Stimulated activated CD4-positive, alpha-beta T cell treated with anti-CD3 and anti-CD28 coated beads, TNF-alpha, amount 100 ng/mL, for 48 hours (primary cell): ENCODE measurements around the gene KREMEN1.

ENCODE experiments used
- DNase-seq, 3 donors: peaks; one replicate each; pipeline ENCODE4 v3.0.0-alpha.2; 2020; ENCODE audit warnings: low read depth in 3 of 3

Gene KREMEN1

DNA sequence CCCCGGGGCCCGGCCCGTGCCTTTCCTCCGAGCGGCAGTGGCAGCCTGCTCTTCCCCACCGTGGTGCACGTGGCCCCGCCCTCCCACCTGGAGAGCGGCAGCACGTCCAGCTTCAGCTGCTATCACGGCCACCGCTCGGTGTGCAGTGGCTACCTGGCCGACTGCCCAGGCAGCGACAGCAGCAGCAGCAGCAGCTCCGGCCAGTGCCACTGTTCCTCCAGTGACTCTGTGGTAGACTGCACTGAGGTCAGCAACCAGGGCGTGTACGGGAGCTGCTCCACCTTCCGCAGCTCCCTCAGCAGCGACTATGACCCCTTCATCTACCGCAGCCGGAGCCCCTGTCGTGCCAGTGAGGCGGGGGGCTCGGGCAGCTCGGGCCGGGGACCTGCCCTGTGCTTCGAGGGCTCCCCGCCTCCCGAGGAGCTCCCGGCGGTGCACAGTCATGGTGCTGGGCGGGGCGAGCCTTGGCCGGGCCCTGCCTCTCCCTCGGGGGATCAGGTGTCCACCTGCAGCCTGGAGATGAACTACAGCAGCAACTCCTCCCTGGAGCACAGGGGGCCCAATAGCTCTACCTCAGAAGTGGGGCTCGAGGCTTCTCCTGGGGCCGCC, 23.1 kb upstream of the KREMEN1 start:
- DNase-seq: no peak

DNA sequence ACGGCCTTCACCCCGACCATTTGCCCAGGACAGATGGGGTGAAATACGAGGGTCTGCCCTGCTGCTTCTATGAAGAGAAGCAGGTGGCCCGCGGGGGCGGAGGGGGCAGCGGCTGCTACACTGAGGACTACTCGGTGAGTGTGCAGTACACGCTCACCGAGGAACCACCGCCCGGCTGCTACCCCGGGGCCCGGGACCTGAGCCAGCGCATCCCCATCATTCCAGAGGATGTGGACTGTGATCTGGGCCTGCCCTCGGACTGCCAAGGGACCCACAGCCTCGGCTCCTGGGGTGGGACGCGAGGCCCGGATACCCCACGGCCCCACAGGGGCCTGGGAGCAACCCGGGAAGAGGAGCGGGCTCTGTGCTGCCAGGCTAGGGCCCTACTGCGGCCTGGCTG, 22.4 kb upstream of the KREMEN1 start:
- DNase-seq: no peak

DNA sequence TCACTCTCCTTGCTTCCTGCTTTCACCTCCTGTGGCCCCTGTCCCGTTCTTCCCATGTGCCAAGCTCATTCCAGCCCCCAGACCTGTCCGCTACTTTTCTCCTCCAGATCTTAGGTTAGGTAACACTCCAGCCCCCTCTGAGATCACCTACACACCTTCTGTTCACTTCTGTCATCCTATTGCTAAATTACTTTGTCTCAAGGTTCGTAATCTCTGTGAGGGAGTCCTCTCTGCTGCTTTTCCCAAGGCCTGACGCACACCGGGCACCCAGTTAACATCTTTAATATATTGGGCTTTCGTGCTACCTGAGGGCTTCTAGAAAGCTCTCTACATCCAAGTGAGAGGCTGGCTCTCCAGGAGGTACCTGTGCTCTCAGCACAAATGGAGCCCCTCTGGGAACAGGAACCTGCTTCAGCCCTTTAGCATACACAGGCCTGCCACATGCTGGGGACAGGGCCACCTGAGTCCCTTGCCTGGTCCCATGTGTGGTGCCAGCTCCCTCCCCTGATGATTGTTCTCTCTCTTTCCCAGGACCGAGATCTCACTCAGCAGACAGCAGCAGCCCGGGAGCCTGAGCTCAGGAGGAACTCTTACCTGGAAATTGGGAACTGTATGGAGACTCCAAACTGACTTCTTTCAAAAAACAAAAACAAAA, 19.7 kb upstream of the KREMEN1 start:
- DNase-seq: no peak

DNA sequence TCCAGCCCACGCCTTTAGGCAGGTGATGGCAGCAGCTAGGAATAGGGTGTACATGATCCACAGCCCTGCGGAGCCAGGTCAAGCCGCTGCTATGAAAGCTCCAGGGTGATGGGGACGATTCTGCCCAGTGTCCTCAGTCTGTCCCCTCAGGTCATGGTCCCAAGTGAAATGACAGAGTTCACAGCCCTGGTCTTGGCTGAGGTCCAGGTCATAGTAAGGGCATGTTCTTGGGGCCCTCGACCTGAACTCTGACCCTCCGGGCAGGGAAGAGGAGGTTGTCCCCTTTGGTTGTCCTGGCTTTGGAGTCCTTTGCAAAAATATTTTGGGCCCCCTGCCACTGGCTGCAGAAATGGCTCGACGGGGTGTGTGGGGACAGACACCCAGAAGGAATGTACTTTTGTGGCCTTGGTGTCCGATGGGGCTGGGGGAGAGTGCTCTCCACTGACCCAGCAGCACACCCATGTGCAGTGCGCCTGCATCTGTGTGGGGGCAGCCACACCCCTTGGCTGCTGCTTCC, 18.5 kb upstream of the KREMEN1 start:
- DNase-seq: no peak

DNA sequence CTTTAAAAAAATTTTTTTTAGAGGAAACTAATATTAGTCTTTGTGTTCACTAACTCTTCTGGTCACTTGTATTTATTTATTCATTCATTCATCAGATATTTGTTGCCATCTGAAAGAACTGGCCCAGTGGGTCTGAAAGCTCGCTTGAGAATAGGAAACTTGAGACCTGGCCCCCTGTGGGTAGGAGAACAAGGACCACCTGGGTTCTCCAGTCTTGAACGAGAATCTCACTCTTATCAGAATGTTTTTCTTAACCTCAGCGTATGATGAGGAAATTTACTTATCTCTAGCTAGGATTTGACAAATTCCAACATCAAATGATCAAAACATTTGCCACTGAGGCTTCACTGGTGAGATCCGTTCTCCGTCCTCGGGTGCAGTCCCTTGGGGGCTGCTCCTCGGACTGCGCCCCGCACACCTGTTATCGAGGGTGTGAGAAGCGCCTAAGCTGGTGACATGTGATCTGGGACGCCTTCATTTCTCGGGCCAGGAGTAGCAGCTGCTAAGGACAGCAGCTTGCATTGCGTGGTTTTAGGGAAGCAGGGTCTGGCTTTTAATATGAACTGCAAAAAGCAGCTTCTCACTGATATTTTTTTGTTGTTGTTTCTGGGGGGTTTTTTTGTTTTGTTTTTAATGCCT, 17.5 kb upstream of the KREMEN1 start:
- DNase-seq: no peak

DNA sequence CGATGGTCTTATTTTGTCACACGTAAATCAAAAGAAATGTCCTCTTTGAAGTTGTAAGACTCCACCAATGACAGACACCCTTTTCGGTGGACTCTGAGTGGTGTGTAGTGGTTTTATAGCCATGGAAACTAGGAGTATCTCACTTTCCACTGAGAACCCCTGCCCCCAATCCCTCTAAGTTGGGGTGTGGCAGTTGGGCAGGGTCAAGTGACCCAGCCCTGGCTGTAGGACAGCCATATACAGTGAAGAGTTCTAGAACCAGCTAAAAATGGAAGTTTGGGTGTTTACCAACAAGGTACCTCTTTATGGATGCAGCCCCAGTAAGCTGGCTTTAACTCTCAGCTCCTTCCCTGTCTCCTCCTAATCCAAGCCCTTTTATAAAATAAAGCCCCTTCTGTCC, 16.4 kb upstream of the KREMEN1 start:
- DNase-seq: no peak

DNA sequence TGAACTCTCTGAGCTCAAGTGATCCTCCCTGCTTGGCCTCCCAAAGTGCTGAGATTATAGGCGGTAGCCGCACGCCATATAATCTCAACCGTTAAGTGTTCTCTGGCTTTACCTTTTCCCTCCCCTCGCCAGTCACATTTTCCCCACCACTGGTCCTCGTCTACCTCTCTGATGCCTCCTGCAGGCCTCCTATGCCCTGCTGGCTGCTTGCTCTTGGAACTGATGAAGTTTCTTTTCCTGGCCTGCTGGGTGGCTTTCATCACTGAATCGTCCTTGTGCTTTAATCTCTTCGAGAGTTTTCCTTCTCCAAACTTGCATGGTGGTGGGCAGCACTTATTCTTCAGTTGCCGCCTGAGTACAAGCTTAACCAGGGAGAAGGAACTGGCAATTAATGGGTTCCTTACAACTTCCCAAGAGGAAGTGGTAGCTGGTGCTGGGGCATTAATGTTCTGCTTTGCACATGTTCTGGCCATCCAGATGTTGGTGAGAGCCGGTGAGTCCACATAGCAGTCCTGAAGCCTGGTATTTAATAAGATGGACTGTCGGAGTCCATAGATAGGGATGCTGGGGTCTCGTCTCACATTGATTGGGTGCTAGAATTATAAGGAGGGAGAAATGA, 12.5 kb upstream of the KREMEN1 start:
- DNase-seq: no peak

DNA sequence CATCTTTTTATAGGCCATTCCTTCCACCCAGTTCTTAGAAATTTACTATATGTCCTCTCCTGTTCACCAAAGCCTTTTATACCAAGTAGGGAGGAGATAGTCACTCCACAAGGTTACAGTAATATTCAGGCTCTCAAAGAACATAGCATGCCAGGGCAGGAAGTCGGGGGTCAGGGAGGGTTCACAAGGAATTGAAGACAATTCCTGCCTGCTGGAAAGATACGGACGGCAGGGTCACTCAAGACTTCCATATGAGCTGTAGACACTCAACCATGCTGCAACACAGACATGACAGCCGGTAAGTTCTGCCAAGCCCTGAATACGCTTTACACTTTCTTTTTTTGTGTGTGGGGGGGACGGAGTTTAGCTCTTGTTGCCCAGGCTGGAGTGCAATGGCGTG, 11.9 kb upstream of the KREMEN1 start:
- DNase-seq: no peak

DNA sequence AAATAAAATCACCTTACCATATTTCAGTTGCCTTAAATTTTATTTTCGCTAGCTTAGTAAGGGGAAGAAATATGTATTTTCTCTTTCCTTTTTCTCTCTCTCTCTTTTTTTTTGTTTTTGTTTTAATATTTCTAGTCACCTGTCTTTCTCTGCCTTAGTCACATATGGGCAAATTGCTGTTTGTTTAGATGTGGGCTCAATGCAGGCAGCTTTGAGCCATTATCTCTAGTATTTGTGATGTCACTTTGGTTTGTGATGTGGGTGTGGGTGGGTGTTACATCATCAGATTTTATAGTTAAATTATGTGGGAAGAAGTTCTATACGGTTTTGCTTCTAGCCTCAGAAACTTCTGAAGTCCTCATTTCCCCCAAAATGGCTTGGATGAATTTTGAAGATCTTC, 11.1 kb upstream of the KREMEN1 start, which contains the start of gene C22orf31:
Gene C22orf31, minus strand, starts transcription at position 59 of the 400 bp plus-strand sequence. Its CDS starts 39 bp downstream, at position 20.
- no peak for DNase-seq

DNA sequence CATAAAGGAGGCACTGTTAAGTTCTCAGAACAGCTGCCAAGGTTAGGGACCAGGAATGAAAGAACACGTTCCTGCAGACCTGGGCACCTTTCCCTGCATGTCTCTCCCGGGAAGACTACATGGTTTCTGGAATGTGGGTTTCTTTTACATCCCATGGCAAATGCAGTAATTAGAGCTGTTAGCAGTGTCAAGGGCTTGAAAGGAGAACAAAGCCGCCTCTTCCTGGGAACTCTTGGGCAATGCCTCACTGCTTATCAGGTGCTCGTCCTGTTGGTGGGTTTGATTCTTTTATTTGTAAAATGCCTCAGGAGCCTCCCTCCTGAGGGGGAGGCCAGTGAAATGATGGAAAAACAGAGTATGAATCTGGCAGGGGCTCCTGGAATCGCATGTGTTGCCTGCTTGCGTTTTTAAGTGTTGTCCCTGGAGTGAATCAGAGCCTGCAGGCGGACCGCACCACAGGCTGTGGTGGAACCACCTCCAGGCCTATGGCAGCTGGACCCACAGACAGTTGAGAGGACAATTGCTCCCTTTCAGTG, 10.5 kb upstream of the KREMEN1 start:
- no peak for DNase-seq

DNA sequence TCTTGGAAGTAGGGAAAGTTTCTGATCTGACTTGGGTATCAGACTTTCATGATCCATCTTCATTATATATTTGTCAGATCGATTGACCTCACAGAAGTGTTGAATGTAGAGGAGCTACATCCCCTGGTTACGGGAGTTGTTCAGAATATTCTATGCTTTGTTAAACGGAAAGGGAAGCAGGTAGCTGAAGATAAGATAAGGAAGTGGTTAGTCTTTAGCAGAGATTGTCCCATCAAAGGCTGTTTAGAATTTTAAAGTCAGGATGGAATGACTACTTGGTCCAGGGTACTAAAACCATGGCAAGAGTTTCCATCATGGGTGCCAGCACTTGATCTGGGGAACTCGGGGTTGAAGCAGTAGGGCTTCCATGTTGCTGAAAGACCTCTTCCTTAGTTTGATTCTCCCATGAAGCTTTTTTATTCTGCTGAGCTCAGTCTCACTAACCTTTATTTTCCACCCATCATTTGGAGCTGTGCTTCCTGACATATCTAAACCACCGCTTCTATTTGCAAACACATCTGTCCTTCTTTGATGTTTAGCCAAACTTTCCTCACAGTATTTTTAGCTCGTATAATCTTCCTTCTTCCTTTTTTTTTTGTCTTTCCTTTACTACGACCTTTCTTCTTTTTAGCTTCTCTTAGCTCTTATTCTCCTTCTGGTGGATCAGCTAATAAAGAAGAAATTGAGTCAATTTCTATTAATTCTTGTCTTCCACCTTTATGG, 7.2 kb upstream of the KREMEN1 start:
- DNase-seq: no peak

DNA sequence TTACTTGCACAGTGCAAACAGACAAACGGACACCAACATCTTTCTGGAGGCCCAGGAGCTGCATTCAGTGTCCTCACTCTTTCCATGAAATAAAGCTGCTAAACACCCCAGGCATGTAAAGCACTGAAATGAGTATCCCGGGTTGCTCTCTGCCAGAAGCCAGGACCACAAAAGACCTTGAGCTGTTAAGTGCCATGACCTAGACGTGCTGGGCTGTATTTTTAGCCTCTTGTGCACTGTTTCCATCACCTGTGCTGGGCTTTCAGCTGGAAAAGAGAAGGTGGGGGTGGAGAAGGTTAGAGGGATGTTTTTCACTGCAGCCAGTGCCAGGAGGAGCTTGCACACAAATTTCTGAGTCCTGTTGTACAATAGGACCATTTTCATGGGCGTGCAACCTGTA, 3.4 kb upstream of the KREMEN1 start:
- DNase-seq: no peak

DNA sequence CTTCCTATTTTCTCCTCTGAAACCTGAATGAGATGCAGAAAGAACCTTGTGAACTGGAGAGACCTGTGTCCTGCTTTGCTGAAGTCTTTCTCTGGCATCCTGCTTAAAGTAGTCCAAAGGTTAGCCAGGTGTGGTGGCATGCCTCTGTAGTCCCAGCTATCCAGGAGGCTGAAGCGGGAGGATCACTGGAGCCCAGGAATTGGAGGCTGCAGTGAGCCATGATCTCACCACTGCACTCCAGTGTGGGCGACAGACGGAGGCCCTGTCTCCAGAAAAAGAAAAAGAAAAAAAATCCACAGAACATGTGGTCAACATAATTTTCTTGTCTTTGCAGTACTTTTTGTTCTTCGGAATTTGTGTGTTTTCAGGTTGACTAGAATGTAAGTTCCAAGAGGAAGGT, 2.3 kb upstream of the KREMEN1 start:
- no peak for DNase-seq

DNA sequence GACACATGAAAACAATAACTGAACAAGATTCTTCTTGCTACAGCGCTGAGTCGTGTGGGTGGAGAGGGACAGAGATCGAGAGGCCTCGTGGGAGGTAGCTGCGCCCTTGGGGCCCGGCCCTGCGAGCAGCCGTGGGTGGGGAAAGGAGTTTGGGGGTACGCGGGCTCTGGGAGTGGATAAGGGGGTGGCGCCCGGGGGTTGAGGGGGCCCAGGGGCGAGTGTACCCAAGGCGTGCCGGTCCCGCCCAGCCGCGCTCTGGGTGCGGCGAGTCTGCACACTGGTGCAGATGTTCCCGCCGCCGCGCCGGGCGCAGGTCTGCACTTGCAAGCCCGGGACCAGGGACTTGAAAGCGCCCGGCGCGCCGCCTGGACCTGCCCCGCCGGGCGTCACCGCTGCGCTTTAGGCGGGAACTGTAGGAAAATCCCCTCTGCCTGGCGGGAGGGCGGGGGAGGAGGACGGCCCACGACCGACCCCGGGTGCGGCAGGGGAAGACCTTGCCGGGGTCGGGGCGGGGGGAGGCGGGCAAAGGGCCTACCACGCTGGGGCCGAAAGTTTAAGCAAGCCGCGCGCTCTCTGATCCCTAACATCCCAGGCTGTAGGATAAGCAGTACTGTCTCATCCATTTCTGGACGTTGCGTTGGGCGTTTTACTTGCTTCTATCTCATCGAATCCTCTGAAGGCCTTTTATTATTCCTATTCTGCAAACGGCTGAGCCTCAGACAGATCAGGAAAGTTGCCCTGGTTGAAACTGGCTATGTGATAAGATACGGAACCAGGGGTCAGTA, 1.4 kb upstream of the KREMEN1 start:
- no peak for DNase-seq

DNA sequence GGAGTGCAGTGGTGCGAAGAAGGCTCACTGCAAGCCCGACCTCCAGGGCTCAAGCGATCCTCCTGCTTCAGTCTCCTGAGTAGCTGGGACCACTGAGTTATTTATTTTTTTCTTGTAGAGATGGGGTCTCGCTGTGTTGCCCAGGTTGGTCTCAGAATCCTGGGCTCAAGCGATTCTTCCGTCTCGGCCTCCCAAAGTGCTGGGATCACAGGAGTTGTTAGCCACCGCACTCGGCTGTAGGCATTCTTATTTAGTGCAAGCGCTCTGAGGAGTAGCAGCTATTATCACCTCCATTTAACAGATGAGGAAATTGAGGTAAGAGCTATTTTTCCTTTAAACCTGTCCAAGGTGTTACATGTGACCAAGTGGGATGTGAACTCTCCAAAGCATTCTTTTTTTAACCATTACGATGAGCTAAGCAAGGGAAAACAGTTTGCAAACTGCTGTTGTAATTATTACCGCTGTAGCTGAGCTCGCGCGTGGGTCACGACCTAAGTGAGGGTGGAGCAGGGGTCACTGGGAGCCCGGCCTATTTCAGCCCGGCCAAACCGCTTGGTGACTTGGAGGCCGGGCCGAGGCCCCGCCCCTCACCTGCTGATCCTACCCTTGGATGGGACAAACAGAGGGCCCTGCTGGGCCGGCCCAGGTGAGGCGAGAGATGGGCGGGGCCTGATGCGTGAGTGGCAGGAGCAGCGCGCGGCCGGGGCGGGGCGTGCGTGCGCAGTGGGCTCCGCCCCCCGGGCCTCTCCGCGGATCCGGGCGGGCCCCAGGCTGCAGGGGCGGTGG, 449 bp upstream of the KREMEN1 start:
- peak; percentile 68 to 90 (median 69) for DNase-seq

DNA sequence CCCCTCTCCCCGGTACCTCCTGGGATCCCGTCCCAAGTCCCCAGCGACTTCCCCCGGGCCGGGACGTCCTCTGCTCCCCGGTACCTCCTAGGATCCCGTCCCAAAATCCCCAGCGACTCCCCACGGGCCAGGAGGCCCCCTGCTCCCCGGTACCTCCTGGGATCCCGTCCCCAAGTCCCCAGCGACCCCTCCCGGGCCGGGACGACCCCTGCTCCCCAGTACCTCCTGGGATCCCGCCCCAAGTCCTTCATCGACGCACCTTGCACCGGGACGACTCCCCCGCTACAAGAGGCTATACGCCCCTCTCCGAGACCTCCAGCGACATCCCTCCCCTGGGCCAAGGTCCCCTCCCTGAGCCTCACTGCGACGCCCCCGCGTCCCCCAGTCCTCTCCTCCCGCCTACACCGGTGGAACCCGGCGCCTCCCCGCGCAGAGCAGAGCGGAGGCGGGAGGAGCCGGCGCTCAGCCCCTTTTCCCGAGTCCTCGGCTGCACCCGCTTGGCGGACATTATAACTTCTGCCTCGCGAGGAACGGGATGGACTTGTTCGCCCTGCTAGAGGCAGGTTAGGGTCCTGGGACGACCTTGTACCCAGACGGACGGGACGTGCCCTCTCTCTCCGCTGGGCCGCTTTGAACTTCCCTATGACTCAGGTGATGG, 912 bp downstream of the KREMEN1 start:
- DNase-seq: no peak

DNA sequence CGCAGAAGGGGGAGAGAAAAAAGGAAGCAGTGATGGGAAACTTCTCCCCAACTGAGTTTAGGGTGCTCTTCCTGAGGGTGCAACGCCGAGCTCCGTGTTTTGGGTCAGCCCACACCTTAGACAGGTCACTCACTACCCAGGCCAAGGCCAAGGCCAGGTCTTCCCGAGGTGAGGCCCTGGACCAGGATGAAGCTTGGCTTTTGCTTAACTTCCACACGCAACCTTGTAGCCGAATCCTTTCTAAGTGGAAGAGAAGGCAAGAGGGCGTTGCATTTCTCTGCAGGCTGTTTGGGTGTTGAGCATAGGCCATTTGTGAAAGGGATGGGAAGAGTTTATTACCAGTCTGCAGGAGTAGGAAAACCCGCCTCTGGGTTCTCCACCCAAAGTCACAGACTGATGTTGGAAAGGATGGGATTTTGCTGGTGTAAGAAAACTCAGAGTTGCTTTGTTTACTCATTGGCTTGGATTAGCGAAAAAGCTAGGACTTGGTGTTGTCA, 1.5 kb downstream of the KREMEN1 start:
- no peak for DNase-seq

DNA sequence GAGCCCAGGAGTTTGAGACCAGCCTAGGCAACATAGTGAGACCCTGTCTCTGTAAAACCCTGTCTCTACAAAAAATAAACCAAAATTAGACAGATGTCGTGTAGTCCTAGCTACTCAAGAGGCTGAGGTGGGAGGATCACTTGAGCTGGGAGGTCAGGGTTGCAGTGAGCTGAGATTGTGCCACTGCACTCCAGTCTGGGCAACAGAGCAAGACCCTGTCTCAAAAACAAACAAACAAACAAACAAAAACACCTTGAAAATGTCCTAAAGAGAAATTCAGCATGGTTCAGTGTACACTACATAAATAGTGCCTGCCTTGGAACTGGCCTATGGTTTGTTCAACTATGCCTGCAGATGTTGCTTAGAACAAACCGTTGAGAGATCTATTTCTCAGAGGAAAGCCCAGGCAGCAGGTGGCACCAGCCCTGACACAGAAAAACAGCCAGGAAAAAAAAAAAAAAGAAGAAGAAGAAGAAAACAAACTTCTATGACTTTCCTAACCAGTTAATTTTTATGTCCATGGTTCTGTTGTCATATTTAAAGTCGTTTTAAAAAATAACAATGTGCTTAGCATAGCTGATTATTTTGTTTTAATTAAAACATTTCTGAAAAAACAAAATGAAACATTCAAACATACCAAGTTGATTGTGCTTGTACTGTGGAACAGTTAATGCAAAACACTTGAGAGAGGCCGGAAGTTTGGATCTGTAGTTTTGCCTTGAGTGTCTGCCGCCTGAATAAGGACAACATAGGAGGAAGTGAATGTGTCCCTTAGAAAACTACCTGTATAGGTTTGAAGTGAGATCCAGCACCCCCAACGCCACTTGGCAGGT, 5.4 kb downstream of the KREMEN1 start:
- no peak for DNase-seq

DNA sequence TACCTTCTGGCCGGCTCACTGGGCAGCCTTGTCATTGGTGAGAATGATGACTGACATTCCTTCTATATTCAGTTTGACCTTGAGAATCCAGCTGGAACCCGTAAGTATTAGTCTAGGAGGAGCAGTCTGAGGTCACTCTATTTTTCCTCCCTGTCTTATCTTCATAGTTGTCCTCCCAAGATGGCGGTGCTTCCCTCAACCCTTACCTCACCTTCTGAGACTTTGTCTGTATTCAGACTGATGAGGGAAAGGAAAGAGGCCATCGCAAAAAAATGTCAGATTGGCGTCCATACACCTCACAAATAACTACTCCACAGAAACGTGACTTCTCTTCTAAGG, 6.0 kb downstream of the KREMEN1 start:
- DNase-seq: no peak
